IMR-90 (cell line): ENCODE data around the gene AQP12A. TPM values are rescaled to one million over a fixed set of nuclear protein-coding genes. Genes with fewer than 3 reads are reported as not detected.

Experiments used
- ATAC-seq: fragments of 200-7000 bp; cut with Tn5 transposase; 2 replicates; pipeline ENCODE4 v1.9.1; 2020; ENCODE audit warnings: low read depth, mild to moderate bottlenecking, moderate library complexity
- BruUV-seq: library from RNA; stranded (reverse); fragments of 400-500 nt; replicated peaks from 2 replicates; lab custom pipeline; 2021; lab: Mats Ljungman, UMichigan
- CTCF ChIA-PET: fragments of 300-600 bp; formaldehyde crosslinking; extraction: SDS; loops from one replicate; lab custom pipeline; 2021; ENCODE audit warnings: antibody characterized with exemption; lab: Yijun Ruan, JAX
- POLR2A ChIA-PET: fragments of 300-600 bp; sonication (Branson Sonifier 250); formaldehyde crosslinking; loops from one replicate; lab custom pipeline; 2022; ENCODE audit warnings: antibody characterized with exemption; ENCODE audit not compliant: unreplicated experiment; lab: Charles Lee
- DNase-seq: peaks from one replicate; pipeline ENCODE4 v3.0.0; 2013
- H2AFZ ChIP-seq: replicated peaks from 2 replicates; pipeline ENCODE3; 2013; ENCODE audit warnings: low read length, mild to moderate bottlenecking; ENCODE audit not compliant: poor library complexity
- H2AK5ac ChIP-seq: 2 replicates; pipeline ENCODE4 v1.6.1; 2013; ENCODE audit warnings: low read depth, low read length, inconsistent platforms
- H2AK9ac ChIP-seq: replicated peaks from 2 replicates; pipeline ENCODE3; 2013; ENCODE audit warnings: mild to moderate bottlenecking, low read depth, low read length, moderate library complexity; ENCODE audit not compliant: poor library complexity
- H2BK120ac ChIP-seq: 2 replicates; pipeline ENCODE4 v1.6.1; 2013; ENCODE audit warnings: low read depth, low read length, inconsistent platforms
- H2BK15ac ChIP-seq: 3 replicates; pipeline ENCODE4 v1.6.1; 2013; ENCODE audit warnings: low read depth, low read length, inconsistent platforms
- H2BK20ac ChIP-seq: 2 replicates; pipeline ENCODE4 v1.6.1; 2013; ENCODE audit warnings: low read depth, mild to moderate bottlenecking, inconsistent platforms, low read length, moderate library complexity
- H2BK5ac ChIP-seq: 2 replicates; pipeline ENCODE4 v1.6.1; 2013; ENCODE audit warnings: mild to moderate bottlenecking, low read depth, low read length, inconsistent platforms; ENCODE audit not compliant: poor library complexity, severe bottlenecking
- H3K14ac ChIP-seq: replicated peaks from 2 replicates; pipeline ENCODE4 v1.6.1; 2013; ENCODE audit warnings: low read depth, low read length, inconsistent platforms
- H3K18ac ChIP-seq: 2 replicates; pipeline ENCODE4 v1.6.1; 2013; ENCODE audit warnings: low read depth, low read length, control low read depth
- H3K23ac ChIP-seq: 2 replicates; pipeline ENCODE4 v1.6.1; 2013; ENCODE audit warnings: low read depth, low read length, inconsistent platforms
- H3K27ac ChIP-seq: 2 replicates; pipeline ENCODE4 v1.5.1; 2013; ENCODE audit warnings: mild to moderate bottlenecking, control low read depth, low read length; ENCODE audit not compliant: insufficient read depth
- H3K27me3 ChIP-seq: 2 replicates; pipeline ENCODE4 v1.6.1; 2013; ENCODE audit warnings: low read length; ENCODE audit not compliant: control insufficient read depth, insufficient read depth
- H3K36me3 ChIP-seq: 2 replicates; pipeline ENCODE4 v1.6.1; 2013; ENCODE audit warnings: low read length, mixed read lengths; ENCODE audit not compliant: control insufficient read depth, insufficient read depth
- H3K4ac ChIP-seq: 2 replicates; pipeline ENCODE4 v1.6.1; 2013; ENCODE audit warnings: low read depth, low read length, inconsistent platforms
- H3K4me1 ChIP-seq: 2 replicates; pipeline ENCODE4 v1.6.1; 2013; ENCODE audit warnings: low read length, mixed read lengths; ENCODE audit not compliant: control insufficient read depth, insufficient read depth
- H3K4me2 ChIP-seq: 2 replicates; pipeline ENCODE4 v1.6.1; 2013; ENCODE audit warnings: low read depth, mild to moderate bottlenecking, control low read depth, low read length, moderate library complexity
- H3K4me3 ChIP-seq: 2 replicates; pipeline ENCODE4 v1.5.1; 2013; ENCODE audit warnings: low read depth, mild to moderate bottlenecking, control low read depth, low read length, moderate library complexity; ENCODE audit not compliant: insufficient read depth
- H3K56ac ChIP-seq: 2 replicates; pipeline ENCODE4 v1.6.1; 2013; ENCODE audit warnings: low read length, inconsistent platforms; ENCODE audit not compliant: insufficient read depth; ENCODE audit errors: extremely low read depth
- H3K79me1 ChIP-seq, 2 experiments: 2 replicates each; pipeline ENCODE4 v1.6.1; 2013; ENCODE audit warnings: low read length in 2 of 2, inconsistent platforms in 1 of 2, low read depth in 1 of 2
- H3K9ac ChIP-seq: 2 replicates; pipeline ENCODE4 v1.6.1; 2013; ENCODE audit warnings: low read depth, low read length, control low read depth
- H3K9me1 ChIP-seq: 2 replicates; pipeline ENCODE4 v1.6.1; 2013; ENCODE audit warnings: low read length, inconsistent platforms; ENCODE audit not compliant: insufficient read depth
- H3K9me3 ChIP-seq: 2 replicates; pipeline ENCODE4 v1.6.1; 2013; ENCODE audit warnings: low read length; ENCODE audit not compliant: control insufficient read depth, insufficient read depth
- H4K20me1 ChIP-seq: 2 replicates; pipeline ENCODE4 v1.6.1; 2013; ENCODE audit warnings: low read length, inconsistent platforms; ENCODE audit not compliant: insufficient read depth
- H4K5ac ChIP-seq: 2 replicates; pipeline ENCODE4 v1.6.1; 2013; ENCODE audit warnings: mild to moderate bottlenecking, low read depth, low read length, control low read depth
- H4K8ac ChIP-seq, 2 experiments: 2 replicates each; pipeline ENCODE4 v1.6.1; 2013; ENCODE audit warnings: low read depth in 2 of 2, low read length in 2 of 2, control low read depth in 1 of 2, inconsistent platforms in 1 of 2
- H4K91ac ChIP-seq: 2 replicates; pipeline ENCODE4 v1.6.1; 2013; ENCODE audit warnings: low read depth, low read length, inconsistent platforms; ENCODE audit not compliant: insufficient read depth
- FOS ChIP-seq: fragments of 150-350 bp; IDR thresholded peaks from 2 replicates; pipeline ENCODE4 v1.6.1; 2016; ENCODE audit warnings: low read depth, low read length
- MAFK ChIP-seq: IDR thresholded peaks from 2 replicates; pipeline ENCODE4 v1.6.1; 2012; ENCODE audit warnings: low read depth, low read length, improper control_type of control experiment
- POLR2A ChIP-seq: IDR thresholded peaks from 2 replicates; pipeline ENCODE4 v1.6.1; 2012; ENCODE audit warnings: mild to moderate bottlenecking, low read depth, low read length
- WGBS, 2 experiments: methylation state at CpG; one replicate each; pipeline versions ENCODE4 v1.1.5 to v1.1.7; 2013; ENCODE audit warnings: missing lambda C conversion rate in 2 of 2; ENCODE audit not compliant: insufficient read length in 1 of 2; ENCODE audit errors: extremely low coverage in 2 of 2; 5-methylcytosine and 5-hydroxymethylcytosine counted together
- dilution Hi-C: fragments of 300-500 bp; cut with HindIII; formaldehyde crosslinking; loops from one replicate; pipeline ENCODE4 v1.14.3; 2018; ENCODE audit warnings: low sequenced_read_pairs; ENCODE audit not compliant: unreplicated experiment
- in situ Hi-C: fragments of 300-500 bp; cut with MboI; formaldehyde crosslinking; loops from 3 replicates; pipeline ENCODE4 v1.14.3; 2019; ENCODE audit warnings: low sequenced_read_pairs, inconsistent platforms, mixed read lengths
- intact Hi-C: fragments of 100-400 bp; cut with micrococcal nuclease; formaldehyde crosslinking; loops from 2 replicates; pipeline ENCODE4 v1.10.0; 2022
- polyA plus RNA-seq, 3 experiments: library from polyadenylated mRNA; depleted of rRNA; stranded (reverse); fragments of >200 nt; gene quantifications; 2 replicates each; pipeline ENCODE4 v1.2.3, GENCODE V29; 2012; ENCODE audit warnings: low replicate concordance in 1 of 3
- total RNA-seq: library from RNA; depleted of rRNA; stranded (reverse); fragments of >200 nt; gene quantifications from 2 replicates; pipeline ENCODE4 v1.2.3, GENCODE V29; 2012
- TF ChIP-seq, protein P1 (sequence below): fragments of 150-350 bp; IDR thresholded peaks from 2 replicates; pipeline ENCODE4 v1.6.1; 2017; ENCODE audit warnings: mild to moderate bottlenecking, antibody characterized with exemption, low read length, low read depth

Gene AQP12A
- total and polyA plus RNA-seq, 2 of the 4 experiments (the other 2 are of a cell fraction): not detected

DNA sequence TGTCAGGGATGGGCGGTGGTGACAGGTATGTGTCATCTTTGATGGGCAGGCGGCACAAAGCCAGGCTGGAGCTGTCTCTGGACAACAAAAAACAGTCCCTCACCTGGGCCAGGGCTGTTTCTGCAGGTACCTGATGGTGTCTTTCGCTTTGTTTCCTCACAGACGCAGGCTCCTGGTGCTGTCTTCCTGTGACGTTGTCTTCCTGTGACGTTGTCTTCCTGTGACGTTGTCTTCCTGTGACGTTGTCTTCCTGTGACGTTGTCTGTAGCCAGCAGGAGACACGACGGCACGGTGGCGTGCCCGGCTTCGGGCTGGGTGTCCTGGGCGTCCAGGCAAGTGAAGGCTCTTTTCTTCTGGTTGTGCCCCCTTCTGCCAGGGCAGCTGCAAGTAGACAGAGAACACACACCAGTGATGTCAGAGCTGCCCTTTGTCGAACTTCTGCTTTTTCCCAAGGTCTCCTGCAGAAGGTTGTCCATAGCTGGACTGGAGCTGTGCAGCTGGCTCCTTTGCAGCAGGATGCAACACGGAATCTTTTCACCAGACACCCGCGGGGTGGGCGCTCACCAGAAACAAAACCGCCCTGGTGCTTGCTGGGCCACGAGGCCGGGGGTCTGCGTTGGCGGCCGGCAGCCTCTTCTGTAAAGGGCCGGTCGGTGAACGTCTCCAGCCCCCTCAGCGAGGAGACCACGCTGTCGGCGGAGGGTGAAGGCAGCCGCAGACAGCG is 45.3 kb upstream of the AQP12A start:
- POLR2A ChIA-PET: no interaction called here
- CTCF ChIA-PET: no interaction called here
- dilution Hi-C loops: no loop called here
- Histone ChIP-seq H3K27me3 (peaks cover 68% of the 10 kb centered on the region), H2BK120ac (no peak overlapping the region), H4K8ac (no peak overlapping the region), H3K27ac (no peak overlapping the region), H4K20me1 (no peaks in the 10 kb centered on the region), H2AK5ac (no peak overlapping the region), H3K4me1 (no peaks in the 10 kb centered on the region), H3K9me1 (no peaks in the 10 kb centered on the region), H3K9me3 (no peaks in the 10 kb centered on the region), H3K9ac (no peak overlapping the region), H2AFZ (no peak overlapping the region), H3K18ac (no peak overlapping the region), H3K4ac (no peak overlapping the region), H3K23ac (no peak overlapping the region), H2BK5ac (no peak overlapping the region), H2BK20ac (no peak overlapping the region), H3K36me3 (no peaks in the 10 kb centered on the region), H3K14ac (no peak overlapping the region), H3K79me1 (no peaks in the 10 kb centered on the region), H3K56ac (no peak overlapping the region), H3K4me2 (no peak overlapping the region), H2BK15ac (no peak overlapping the region), H4K5ac (no peak overlapping the region), H2AK9ac (no peak overlapping the region), H4K91ac (no peak overlapping the region), H3K4me3 (no peak overlapping the region)
- in situ Hi-C loops: no loop called here
- intact Hi-C loops: no loop called here
- ATAC-seq (no peak), DNase-seq (no peak)
- WGBS, 2 experiments: 71% methylated on average over 19 of the region's 36 CpGs; no CpG with 5 or more reads in 1 of the 2 experiments
- BruUV-seq: no TSS peak
- TF ChIP-seq MAFK: no peak
- TF ChIP-seq FOS: no peak
- no peak for TF ChIP-seq POLR2A
- TF ChIP-seq, protein P1, sequence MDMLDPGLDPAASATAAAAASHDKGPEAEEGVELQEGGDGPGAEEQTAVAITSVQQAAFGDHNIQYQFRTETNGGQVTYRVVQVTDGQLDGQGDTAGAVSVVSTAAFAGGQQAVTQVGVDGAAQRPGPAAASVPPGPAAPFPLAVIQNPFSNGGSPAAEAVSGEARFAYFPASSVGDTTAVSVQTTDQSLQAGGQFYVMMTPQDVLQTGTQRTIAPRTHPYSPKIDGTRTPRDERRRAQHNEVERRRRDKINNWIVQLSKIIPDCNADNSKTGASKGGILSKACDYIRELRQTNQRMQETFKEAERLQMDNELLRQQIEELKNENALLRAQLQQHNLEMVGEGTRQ: no peak
